ENCODE results near the gene RBM3.
"Not testable (repeated sequence)": the region's sequence is repeated elsewhere in the genome, so short reads cannot be mapped to it uniquely, and the experiment has no call there.

RBM3 gene

GRCh38 chrX:48574270-48575266 is at the start of gene RBM3:
TSS of gene RBM3 (plus strand) at chrX:48574484. CDS start at chrX:48575181, 697 bp downstream.
- DNase-seq (ENCODE audit: low spot score), result peak; percentile 95

DNA sequence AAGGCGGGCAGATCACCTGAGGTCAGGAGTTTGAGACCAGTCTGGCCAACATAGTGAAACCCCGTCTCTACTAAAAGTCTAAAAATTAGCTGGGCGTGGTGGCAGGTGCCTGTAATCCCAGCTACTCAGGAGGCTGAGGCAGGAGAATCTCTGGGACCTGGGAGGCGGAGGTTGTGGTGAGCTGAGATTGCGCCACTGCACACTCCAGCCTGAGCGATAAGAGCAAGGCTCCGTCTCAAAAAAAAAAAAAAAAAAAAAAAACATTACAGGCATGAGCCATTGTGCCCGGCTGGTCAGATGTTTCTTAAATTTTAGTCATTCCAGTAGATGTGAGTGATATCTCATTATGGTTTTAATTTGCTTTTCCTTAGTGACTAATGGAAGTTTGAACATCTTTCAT is 48.4 kb upstream of the RBM3 start:
- DNase-seq (ENCODE audit: low spot score), result not testable (repeated sequence)

DNA sequence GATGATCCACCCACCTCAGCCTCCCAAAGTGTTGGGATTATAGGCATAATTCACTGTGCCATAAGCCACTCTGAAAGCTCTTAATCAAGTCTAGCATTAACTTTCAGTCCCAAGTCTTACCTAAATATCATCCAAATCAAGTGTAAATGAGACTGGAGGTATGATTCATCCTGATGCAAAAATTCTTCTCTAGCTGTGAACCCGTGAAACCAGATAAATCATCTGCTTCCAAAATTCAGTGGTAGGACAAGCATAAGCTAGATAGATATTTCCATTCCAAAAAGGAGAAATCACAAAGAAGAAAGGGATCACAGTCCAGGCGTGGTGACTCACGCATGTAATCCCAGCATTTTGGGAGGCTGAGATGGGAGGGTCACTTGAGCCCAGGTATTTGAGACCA is 43.5 kb upstream of the RBM3 start:
- DNase-seq (ENCODE audit: low spot score), result no peak

DNA sequence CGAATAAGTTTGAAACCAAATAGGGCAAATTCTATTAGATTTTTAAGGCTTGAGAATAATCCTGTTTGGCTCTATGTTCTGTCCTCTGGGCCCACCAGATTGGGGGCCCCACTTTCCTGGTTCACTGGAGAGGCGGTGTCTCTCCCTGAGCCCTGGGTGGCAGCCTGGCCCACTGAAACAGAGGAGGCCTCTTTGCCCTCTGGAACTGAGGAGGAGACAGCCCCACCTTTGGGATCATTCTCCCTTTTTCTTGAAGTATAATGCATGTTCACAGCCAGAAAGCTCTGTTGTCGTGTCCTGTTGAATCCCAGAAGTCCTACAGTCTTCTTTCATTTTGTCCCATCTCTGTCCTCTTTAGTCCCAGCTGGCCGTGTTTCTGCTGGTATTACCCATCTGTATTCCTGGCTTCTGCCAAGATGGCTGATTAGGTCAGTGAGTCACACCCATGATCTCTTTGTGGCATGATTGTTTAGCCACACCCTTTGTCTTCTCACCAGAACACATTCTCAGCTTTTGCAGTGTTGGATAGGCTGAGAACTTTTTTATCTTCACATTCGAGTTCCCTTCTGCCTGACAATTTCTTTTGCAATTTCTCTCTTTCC is 42.8 kb upstream of the RBM3 start:
- DNase-seq (ENCODE audit: low spot score), result peak; percentile 36

DNA sequence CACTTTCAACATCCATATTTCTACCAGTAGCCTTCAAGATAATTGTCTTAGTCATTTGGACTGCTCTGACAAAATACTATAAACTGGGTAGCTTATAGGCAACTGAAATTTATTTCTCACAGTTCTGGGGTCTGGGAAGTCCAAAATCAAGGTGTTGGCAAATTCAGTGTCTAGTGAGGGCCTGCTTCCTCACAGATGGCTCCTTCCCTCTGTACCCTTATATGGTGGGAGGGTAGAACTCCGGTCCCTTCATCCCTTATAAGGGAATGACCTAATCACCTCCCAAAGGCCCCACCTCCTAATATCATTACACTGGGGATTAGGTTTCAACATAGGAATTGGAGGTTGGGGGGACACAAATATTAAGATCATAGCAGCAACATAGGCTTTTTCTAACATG is 42.1 kb upstream of the RBM3 start:
- DNase-seq (ENCODE audit: low spot score), result no peak

- DNase-seq (ENCODE audit: low spot score), result no peak
Observed at GRCh38 chrX:48533165-48533564, 41.1 kb upstream of the RBM3 start.

GRCh38 chrX:48538641-48539344 is 35.5 kb upstream of the RBM3 start:
- DNase-seq (ENCODE audit: low spot score), result no peak

DNA sequence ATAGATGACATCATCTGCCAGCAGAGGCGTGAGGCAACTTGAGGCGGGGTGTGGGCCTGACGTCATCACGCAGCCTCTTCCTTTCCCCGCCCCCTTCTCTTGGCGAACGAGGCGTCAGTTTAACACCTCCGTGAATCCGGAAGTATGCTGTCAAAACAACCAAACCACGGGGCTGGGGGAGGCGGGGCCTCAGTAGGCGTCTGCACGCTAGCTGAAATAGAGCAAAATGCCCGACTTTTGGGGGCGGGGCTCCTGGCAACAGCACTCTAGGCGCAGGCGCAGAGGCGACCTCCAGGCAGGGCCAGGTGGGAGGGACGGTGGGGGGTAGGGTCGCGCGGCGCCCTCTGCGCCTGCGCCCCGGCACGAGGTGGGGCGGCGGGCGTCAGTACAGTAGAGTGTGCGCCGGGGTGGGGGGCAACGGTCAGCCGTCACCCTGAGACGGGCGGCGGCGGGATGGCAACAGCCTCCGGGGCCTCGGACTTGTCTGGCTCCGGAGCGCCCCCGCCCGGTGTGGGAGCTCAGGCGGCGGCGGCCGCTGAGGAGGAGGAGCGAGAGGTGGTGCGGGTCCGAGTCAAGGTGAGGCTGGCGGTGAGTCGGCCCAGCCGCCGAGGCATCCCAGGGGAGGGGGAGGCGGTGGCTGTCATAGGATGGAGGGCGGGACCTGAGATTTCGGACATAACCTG is 34.8 kb upstream of the RBM3 start, which contains the start of gene TBC1D25:
TBC1D25 (plus strand) TSS at position 370 of the 683 bp plus-strand sequence; CDS start at position 454, 84 bp downstream.
- peak; percentile 98 for DNase-seq (ENCODE audit: low spot score)

GRCh38 chrX:48540028-48540375 is 34.3 kb upstream of the RBM3 start:
- peak; percentile 60 for DNase-seq (ENCODE audit: low spot score)

DNA sequence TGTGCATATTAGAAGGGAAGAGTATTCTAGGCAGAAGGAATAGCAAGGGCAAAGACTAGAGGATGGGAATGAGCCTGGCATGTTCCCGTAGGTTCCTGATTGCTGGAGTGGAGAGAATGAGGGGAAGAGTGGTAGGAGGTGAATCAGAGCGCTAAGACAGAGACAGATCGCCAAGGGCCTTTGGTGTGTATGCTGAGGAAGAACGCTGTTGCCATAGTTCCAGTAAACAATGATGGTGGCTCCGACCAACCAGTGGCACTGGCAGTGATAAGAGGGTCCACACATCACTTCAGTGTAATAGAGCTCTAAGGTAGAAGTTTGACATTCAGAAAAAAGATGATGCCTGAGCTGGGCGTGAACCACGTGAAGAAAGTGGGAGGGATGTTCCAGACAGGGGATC is 33.8 kb upstream of the RBM3 start:
- DNase-seq (ENCODE audit: low spot score), result no peak

DNA sequence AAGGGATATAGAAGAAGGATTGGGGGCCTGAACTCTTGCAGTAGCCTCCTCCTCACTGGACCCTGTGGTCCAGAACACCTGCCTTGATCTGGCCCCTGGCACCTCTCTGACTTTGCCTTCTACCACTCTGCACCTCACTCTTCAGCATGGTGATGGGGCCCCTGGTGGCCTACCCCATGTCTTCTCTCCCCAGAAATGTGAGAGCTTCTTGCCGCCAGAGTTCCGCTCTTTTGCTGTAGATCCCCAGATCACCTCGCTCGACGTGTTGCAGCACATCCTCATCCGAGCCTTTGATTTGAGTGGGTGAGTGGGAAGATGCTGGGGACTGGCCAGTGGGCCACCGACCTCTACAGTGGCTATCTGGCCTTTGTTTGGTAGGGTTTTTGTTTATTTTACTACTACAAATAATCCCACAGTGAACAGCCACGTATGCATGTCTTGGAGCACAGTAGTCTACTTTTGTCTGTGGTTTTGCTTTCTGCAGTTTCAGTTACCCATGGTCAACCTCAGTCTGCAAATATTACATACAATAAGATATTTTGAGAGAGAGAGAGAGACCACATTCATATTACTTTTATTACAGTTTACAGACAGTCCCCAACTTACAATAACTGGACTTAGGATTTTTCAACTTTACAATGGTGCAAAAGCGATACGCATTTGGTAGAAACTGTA is 33.0 kb upstream of the RBM3 start:
- DNase-seq (ENCODE audit: low spot score), result no peak

- DNase-seq (ENCODE audit: low spot score), result no peak
Observed at GRCh38 chrX:48548871-48549270, 25.4 kb upstream of the RBM3 start.

- not testable (repeated sequence) for DNase-seq (ENCODE audit: low spot score)
Observed at GRCh38 chrX:48555731-48556325, 18.5 kb upstream of the RBM3 start.

GRCh38 chrX:48558271-48558670 is 16.0 kb upstream of the RBM3 start:
- DNase-seq (ENCODE audit: low spot score), result no peak

GRCh38 chrX:48559636-48560035 is 14.6 kb upstream of the RBM3 start:
- no peak for DNase-seq (ENCODE audit: low spot score)

DNA sequence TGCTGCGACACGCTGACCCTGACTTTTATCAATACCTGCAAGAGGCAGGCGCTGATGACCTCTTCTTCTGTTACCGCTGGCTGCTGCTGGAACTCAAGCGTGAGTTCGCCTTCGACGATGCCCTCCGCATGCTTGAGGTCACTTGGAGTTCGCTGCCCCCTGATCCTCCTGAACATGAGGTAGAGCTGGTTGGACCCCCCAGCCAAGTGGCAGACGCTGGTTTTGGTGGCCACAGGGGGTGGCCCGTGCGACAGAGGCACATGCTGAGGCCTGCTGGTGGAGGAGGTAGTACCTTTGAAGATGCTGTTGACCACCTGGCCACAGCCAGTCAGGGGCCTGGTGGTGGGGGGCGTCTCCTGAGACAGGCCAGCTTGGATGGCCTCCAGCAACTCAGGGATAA is 14.2 kb upstream of the RBM3 start:
- DNase-seq (ENCODE audit: low spot score), result no peak

DNA sequence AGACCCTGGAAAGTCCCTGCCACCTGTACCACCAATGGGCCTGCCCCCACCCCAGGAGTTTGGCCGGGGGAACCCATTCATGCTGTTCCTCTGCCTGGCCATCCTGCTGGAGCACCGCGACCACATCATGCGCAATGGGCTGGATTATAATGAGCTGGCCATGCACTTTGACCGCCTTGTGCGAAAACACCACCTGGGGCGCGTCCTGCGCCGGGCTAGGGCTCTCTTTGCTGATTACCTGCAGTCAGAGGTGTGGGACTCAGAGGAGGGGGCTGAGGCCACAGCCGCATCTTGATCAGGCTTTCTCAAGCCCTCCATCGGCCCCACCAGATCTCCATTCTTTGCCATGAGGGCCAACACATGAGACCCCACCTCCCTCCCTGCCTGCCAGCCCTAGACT is 13.6 kb upstream of the RBM3 start:
- no peak for DNase-seq (ENCODE audit: low spot score)

- no peak for DNase-seq (ENCODE audit: low spot score)
Observed at GRCh38 chrX:48569958-48570357, 4.3 kb upstream of the RBM3 start.

GRCh38 chrX:48573690-48574269 is 504 bp upstream of the RBM3 start:
- DNase-seq (ENCODE audit: low spot score), result no peak

GRCh38 chrX:48575642-48576041 is 1.4 kb downstream of the RBM3 start:
- DNase-seq (ENCODE audit: low spot score), result no peak

DNA sequence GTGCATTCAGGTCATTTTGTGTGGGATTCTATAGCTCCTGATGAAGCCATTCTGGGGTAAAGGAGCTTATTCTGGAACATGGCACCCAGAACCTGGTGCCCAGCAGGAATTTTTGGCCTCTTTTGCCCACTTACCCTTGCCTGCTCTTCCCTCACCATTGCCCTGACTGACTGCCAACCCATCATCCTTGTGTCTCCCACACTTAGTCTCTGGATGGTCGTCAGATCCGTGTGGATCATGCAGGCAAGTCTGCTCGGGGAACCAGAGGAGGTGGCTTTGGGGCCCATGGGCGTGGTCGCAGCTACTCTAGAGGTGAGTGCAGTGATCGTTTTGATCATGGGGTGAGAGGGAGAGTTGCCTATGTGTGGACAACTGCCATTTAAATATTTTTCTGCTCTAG is 1.8 kb downstream of the RBM3 start:
- DNase-seq (ENCODE audit: low spot score), result no peak
